NCI-H2171 treated with DMSO at 0.1 percent for 48 hours (cell line): ENCODE measurements around the gene COL10A1.

Experiments
- DNase-seq: peaks from one replicate; lab custom pipeline; 2025; lab: John Stamatoyannopoulos, UW

COL10A1 gene

GRCh38 chr6:116083052-116083451 lies 42.9 kb downstream of the COL10A1 start:
- DNase-seq = no peak

- DNase-seq = no peak
Observed at GRCh38 chr6:116078945-116079344, 47.0 kb downstream of the COL10A1 start.

GRCh38 chr6:116078522-116078921 lies 47.4 kb downstream of the COL10A1 start:
- no peak for DNase-seq

GRCh38 chr6:116074732-116075390 lies 51.1 kb downstream of the COL10A1 start:
- DNase-seq = no peak

GRCh38 chr6:116073765-116074440 lies 52.0 kb downstream of the COL10A1 start:
- DNase-seq = no peak

- no peak for DNase-seq
Observed at GRCh38 chr6:116072368-116072767, 53.6 kb downstream of the COL10A1 start.

- DNase-seq = no peak
Observed at GRCh38 chr6:116070616-116071389, 55.1 kb downstream of the COL10A1 start.

- DNase-seq = no peak
Observed at GRCh38 chr6:116070101-116070500, 55.8 kb downstream of the COL10A1 start.
